ENCODE data around the gene DDA1. TPM values are rescaled to one million over a fixed set of nuclear protein-coding genes. Genes with fewer than 3 reads are reported as not detected.

The DDA1 gene
- total and polyA plus RNA-seq, 9 of the 15 experiments (the other 6 are each of a cell fraction or from before 2014, with no cell fraction given) = 1.4 to 83.8 (median 33.8) TPM

DNA sequence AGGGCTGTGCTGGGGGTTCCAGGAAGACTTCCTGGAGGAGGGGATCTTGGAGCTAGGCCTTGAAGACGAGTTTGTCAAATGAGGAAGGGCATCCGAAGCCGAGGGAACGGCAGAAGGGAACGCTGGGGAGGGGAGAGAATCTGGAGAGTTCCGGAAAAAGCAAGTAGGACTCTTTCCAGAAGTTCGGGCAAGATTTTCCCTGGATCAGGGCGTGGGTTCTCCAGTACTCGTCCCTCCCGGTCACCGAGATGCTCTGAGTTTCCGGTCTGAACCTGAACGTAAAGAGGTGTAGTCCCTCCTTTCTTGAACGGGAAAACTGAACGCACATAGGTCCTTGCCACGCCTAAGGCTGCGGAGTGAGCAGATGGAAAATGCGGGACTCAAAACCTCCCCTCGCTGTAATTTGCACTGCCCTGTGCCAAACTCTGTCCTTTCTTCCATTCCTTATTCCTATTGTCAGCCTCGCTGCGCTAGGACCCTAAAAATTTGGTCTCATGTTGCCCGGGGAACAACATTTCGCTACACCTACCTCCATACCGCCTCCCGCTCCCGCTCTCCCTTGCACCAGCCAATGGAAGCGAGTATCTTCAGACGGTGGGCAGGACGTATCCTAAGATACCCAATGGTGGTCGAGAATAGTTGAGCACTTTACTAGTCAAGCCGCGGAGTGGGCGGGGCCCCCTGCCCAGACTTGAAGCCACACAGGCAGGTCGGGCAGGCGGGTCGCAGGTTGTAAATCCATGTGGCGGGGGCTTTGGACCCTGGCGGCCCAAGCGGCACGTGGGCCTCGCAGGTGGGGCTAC is 27.7 kb downstream of the DDA1 start, which contains the start of gene GTPBP3 (continued):
- no peak for TF ChIP-seq ZNF778 (CRISPR knock-in tag; IDR thresholded peaks at IDR 0.05)
- TF ChIP-seq PPARD (CRISPR knock-in tag; IDR thresholded peaks at IDR 0.05) = no peak
- TF ChIP-seq TCF7 (IDR thresholded peaks at IDR 0.05; ENCODE audit: borderline replicate concordance) = peak; percentile 71; the same call in 1 of the 2 replicates
- TF ChIP-seq, protein P1, sequence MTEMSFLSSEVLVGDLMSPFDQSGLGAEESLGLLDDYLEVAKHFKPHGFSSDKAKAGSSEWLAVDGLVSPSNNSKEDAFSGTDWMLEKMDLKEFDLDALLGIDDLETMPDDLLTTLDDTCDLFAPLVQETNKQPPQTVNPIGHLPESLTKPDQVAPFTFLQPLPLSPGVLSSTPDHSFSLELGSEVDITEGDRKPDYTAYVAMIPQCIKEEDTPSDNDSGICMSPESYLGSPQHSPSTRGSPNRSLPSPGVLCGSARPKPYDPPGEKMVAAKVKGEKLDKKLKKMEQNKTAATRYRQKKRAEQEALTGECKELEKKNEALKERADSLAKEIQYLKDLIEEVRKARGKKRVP (CRISPR knock-in tag; IDR thresholded peaks at IDR 0.05) = no peak
- peak; percentile 72 for TF ChIP-seq POLR2AphosphoS5 (IDR thresholded peaks at IDR 0.05; ENCODE audit: control insufficient read depth, insufficient read depth, low read depth, low read length)
- peak; percentile 75 for TF ChIP-seq KDM5B (IDR thresholded peaks at IDR 0.05; ENCODE audit: insufficient replicate concordance, low read depth, low read length)
- TF ChIP-seq ZNF644 (tag; IDR thresholded peaks at IDR 0.05; ENCODE audit: low read depth) = no peak
- TF ChIP-seq CTBP1 (IDR thresholded peaks at IDR 0.05; ENCODE audit: borderline replicate concordance) = peak; percentile 93
- TF ChIP-seq, protein P2, sequence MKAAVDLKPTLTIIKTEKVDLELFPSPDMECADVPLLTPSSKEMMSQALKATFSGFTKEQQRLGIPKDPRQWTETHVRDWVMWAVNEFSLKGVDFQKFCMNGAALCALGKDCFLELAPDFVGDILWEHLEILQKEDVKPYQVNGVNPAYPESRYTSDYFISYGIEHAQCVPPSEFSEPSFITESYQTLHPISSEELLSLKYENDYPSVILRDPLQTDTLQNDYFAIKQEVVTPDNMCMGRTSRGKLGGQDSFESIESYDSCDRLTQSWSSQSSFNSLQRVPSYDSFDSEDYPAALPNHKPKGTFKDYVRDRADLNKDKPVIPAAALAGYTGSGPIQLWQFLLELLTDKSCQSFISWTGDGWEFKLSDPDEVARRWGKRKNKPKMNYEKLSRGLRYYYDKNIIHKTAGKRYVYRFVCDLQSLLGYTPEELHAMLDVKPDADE (conservative IDR thresholded peaks at IDR 0.05; ENCODE audit: control insufficient read depth, low read depth, low read length) = peak; percentile 70
- TF ChIP-seq, protein P3, sequence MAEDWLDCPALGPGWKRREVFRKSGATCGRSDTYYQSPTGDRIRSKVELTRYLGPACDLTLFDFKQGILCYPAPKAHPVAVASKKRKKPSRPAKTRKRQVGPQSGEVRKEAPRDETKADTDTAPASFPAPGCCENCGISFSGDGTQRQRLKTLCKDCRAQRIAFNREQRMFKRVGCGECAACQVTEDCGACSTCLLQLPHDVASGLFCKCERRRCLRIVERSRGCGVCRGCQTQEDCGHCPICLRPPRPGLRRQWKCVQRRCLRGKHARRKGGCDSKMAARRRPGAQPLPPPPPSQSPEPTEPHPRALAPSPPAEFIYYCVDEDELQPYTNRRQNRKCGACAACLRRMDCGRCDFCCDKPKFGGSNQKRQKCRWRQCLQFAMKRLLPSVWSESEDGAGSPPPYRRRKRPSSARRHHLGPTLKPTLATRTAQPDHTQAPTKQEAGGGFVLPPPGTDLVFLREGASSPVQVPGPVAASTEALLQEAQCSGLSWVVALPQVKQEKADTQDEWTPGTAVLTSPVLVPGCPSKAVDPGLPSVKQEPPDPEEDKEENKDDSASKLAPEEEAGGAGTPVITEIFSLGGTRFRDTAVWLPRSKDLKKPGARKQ (CRISPR knock-in tag; IDR thresholded peaks at IDR 0.05) = no peak
- peak; percentile 98 for TF ChIP-seq MBD2 (IDR thresholded peaks at IDR 0.05; ENCODE audit: borderline replicate concordance, low read depth)
- TF ChIP-seq, protein P4, sequence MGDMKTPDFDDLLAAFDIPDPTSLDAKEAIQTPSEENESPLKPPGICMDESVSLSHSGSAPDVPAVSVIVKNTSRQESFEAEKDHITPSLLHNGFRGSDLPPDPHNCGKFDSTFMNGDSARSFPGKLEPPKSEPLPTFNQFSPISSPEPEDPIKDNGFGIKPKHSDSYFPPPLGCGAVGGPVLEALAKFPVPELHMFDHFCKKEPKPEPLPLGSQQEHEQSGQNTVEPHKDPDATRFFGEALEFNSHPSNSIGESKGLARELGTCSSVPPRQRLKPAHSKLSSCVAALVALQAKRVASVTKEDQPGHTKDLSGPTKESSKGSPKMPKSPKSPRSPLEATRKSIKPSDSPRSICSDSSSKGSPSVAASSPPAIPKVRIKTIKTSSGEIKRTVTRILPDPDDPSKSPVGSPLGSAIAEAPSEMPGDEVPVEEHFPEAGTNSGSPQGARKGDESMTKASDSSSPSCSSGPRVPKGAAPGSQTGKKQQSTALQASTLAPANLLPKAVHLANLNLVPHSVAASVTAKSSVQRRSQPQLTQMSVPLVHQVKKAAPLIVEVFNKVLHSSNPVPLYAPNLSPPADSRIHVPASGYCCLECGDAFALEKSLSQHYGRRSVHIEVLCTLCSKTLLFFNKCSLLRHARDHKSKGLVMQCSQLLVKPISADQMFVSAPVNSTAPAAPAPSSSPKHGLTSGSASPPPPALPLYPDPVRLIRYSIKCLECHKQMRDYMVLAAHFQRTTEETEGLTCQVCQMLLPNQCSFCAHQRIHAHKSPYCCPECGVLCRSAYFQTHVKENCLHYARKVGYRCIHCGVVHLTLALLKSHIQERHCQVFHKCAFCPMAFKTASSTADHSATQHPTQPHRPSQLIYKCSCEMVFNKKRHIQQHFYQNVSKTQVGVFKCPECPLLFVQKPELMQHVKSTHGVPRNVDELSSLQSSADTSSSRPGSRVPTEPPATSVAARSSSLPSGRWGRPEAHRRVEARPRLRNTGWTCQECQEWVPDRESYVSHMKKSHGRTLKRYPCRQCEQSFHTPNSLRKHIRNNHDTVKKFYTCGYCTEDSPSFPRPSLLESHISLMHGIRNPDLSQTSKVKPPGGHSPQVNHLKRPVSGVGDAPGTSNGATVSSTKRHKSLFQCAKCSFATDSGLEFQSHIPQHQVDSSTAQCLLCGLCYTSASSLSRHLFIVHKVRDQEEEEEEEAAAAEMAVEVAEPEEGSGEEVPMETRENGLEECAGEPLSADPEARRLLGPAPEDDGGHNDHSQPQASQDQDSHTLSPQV (IDR thresholded peaks at IDR 0.05) = no peak
- no peak for TF ChIP-seq U2AF1 (optimal IDR thresholded peaks at IDR 0.05; ENCODE audit: low read depth, low read length)
- no peak for TF ChIP-seq ZNF79 (CRISPR knock-in tag; IDR thresholded peaks at IDR 0.05; ENCODE audit: low read depth)
- TF ChIP-seq PHF8 (IDR thresholded peaks at IDR 0.05; ENCODE audit: borderline replicate concordance, low read length) = peak; percentile 68; the same call in 1 of the 2 replicates
- TF ChIP-seq SPI1 (IDR thresholded peaks at IDR 0.05; ENCODE audit: borderline replicate concordance, low read depth, low read length) = peak; percentile 70; the same call in 1 of the 2 replicates
- peak; percentile 80; the same call in 1 of the 2 replicates for TF ChIP-seq XRCC5 (IDR thresholded peaks at IDR 0.05; ENCODE audit: low read depth, low read length)
- TF ChIP-seq C11orf30 (IDR thresholded peaks at IDR 0.05; ENCODE audit: low read depth) = peak; percentile 98
- no peak for TF ChIP-seq NR1H2 (CRISPR knock-in tag; IDR thresholded peaks at IDR 0.05)

Measured in K562 (cell line).